Measurements from ENCODE around the gene ZNF225.
"Not testable (repeated sequence)": the region's sequence is repeated elsewhere in the genome, so short reads cannot be mapped to it uniquely, and the experiment has no call there.

Gene ZNF225

GRCh38 chr19:44163789-44164188, 50.6 kb downstream of the ZNF225 start:
- DNase-seq (ENCODE audit: low read depth), result no peak

GRCh38 chr19:44164327-44164672, 51.1 kb downstream of the ZNF225 start:
- DNase-seq (ENCODE audit: low read depth), result no peak

GRCh38 chr19:44164673-44165512, 51.7 kb downstream of the ZNF225 start, which contains the start of gene ZNF226:
Gene ZNF226, plus strand, starts transcription at chr19:44165100. Its CDS starts 4,981 bp downstream, at chr19:44170081.
- peak; percentile 100 for DNase-seq (ENCODE audit: low read depth)

GRCh38 chr19:44170660-44171059, 57.5 kb downstream of the ZNF225 start:
- not testable (repeated sequence) for DNase-seq (ENCODE audit: low read depth)

- peak; percentile 9 for DNase-seq (ENCODE audit: low read depth)
Measured at GRCh38 chr19:44176590-44176989, 63.4 kb downstream of the ZNF225 start.

GRCh38 chr19:44180968-44181367, 67.8 kb downstream of the ZNF225 start:
- DNase-seq (ENCODE audit: low read depth), result no peak

GRCh38 chr19:44182145-44182544, 68.9 kb downstream of the ZNF225 start:
- no peak for DNase-seq (ENCODE audit: low read depth)

Measured in iris pigment epithelial cell (primary cell).